ENCODE measurements around the gene HIF1A.

- TF ChIP-seq CTCF (IDR thresholded peaks at IDR 0.05; ENCODE audit: insufficient read depth, low read length, poor library complexity, severe bottlenecking): no peak
- no peak for TF ChIP-seq EZH2phosphoT487 (conservative IDR thresholded peaks at IDR 0.05; ENCODE audit: low read length)
Measured at GRCh38 chr14:61747342-61747741, 52.0 kb downstream of the HIF1A start.
